ENCODE measurements around the gene BABAM2.

DNA sequence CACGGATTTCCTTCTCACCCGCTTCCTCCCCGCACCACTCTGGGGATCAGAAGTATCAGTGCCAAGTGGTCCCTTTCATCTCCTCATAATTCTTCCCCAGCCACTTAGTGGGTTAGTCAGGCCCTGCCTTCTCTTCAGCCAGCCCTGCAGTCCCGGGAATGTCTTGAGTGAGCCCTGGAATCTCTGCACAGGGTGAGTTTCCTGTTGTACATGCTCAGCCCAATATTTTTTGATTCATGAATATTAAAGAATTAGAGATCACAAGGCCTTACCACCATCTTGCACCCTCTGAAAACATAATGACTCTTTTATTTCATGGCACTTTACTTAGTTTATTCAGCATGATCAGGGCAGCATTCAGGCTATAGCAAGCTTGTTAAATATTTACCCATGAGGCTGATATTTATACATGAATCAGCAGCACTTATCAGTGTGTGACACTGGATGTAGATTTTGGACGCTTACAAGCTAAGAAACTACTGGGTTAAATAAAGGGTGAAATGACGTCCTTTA lies 342.7 kb downstream of the BABAM2 start:
- TF ChIP-seq, protein P1, sequence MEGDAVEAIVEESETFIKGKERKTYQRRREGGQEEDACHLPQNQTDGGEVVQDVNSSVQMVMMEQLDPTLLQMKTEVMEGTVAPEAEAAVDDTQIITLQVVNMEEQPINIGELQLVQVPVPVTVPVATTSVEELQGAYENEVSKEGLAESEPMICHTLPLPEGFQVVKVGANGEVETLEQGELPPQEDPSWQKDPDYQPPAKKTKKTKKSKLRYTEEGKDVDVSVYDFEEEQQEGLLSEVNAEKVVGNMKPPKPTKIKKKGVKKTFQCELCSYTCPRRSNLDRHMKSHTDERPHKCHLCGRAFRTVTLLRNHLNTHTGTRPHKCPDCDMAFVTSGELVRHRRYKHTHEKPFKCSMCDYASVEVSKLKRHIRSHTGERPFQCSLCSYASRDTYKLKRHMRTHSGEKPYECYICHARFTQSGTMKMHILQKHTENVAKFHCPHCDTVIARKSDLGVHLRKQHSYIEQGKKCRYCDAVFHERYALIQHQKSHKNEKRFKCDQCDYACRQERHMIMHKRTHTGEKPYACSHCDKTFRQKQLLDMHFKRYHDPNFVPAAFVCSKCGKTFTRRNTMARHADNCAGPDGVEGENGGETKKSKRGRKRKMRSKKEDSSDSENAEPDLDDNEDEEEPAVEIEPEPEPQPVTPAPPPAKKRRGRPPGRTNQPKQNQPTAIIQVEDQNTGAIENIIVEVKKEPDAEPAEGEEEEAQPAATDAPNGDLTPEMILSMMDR (IDR thresholded peaks at IDR 0.05) = no peak
- no peak for TF ChIP-seq POLR2AphosphoS5 (IDR thresholded peaks at IDR 0.05)

Data from esophagus muscularis mucosa (tissue), 3 donors.